HG03442 (cell line): ENCODE results near the gene EFCC1.

Source experiments
- ATAC-seq: cut with Tn5 transposase; IDR thresholded peaks from one replicate; pipeline ENCODE4 v1.9.1; 2021; ENCODE audit warnings: mild to moderate bottlenecking, moderate library complexity; ENCODE audit not compliant: unreplicated experiment

The EFCC1 gene

DNA sequence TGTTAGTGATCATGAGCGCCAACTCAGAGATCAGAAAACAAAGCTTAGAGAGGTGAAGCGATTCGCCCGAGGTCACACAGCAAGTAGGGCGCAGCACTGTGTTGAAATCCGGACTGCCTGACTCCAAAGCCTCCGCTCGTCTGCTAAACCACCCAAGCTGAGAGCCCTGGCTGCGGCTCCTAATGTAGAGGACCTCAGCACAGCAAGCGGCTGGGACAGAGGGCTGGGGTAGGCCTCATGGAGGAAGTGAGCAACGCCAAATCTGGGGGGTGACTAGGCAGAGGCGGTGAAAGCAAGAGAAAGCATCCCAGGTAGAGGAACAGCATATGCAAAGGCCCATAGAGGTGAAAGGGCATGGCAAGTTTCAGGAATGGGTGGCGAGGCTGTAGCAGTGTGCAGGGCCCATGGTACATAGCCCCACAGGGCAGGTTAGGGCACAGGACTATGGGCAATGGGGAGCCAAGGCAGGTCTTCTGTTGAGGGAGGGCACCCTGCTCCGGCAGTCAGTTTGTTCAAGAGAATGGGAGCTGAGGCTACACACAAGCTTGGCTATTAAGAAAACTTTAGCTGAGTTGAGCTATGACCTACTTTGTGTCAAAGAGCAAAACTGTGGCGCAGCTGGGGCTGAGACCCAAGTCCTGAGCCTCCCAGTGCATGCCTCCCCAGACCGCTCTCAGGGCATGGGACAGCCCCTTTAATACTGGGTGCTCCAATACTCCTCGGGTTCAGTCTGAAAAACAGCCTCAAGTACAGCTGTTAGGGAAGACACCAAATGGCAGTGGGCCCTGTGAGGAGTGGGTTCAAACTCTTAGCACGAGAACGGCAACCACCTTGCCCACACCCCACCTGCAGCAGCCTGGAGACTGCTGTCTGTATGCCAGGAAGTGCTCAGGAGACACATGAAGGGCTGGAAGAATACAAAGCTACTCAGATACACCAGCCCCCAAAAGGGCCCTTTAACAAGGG, 6.2 kb upstream of the EFCC1 start:
- ATAC-seq, result no peak

DNA sequence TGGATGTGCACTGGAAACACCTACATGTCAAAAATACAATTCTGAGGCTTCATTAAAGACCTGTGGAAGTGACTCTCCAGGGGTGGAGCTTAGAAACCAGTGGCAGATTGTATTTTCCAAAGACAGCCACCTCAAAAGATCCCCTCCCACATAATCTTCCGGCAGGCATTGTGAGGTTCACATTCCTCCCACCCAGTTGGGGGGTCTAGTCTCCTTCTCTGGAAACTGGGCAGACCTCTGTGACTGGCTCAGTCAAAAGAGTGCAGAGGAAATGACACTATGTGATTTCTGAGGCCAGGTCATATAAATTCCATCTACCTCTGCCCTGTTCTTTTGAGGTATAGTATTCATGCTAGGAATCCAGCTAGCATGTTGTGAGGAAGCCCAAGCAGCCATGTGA, 5.4 kb upstream of the EFCC1 start:
- no peak for ATAC-seq

- no peak for ATAC-seq
Observed at GRCh38 chr3:128996200-128996599, 4.9 kb upstream of the EFCC1 start.

DNA sequence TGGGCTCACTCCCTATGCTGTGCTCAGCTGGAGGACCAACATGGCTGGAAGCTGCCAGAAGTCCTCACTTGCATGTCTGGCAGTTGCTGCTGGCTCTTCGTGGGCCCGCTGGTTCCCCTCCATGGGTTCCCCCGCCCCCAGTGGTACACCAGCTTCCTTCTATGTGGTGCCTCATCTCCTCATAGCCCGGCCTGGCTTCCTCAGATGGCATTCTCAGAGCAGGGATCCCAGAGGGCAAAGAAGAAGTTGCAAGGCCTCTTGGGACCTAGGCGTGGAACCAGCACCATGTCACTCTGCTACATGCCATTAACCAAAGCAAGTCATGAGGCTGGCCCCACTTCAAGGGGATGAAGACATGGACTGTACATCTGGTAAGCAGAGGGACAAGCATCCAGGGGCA, 4.4 kb upstream of the EFCC1 start:
- no peak for ATAC-seq

DNA sequence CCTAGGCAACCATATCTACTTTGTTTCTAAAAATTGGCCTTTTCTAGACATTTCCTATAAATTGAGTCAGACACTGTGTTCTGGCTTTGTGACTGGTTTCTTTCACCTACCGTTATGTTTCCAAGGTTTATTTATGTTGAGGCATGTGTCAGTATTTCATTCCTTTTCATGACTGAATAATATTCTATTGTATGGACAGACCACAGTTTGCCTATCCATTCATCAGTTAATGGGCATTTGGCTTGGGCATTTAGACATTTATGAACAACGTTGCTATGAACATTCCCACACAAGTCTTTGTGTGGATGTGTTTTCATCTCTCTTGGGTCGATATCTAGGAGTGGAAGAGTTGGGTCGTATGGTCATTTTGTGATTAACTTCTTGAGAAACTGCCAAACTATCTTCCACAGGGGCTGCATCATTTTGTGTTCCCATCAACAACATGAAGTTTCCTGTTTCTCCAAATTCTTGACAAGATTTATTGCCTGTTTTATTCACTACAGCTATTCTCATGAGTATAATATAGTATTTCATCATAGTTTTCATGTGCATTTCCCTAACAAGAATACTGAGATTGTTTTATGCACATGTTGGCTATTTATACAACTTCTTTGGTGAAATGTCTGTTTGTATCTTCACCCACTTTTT, 3.5 kb upstream of the EFCC1 start:
- no peak for ATAC-seq

DNA sequence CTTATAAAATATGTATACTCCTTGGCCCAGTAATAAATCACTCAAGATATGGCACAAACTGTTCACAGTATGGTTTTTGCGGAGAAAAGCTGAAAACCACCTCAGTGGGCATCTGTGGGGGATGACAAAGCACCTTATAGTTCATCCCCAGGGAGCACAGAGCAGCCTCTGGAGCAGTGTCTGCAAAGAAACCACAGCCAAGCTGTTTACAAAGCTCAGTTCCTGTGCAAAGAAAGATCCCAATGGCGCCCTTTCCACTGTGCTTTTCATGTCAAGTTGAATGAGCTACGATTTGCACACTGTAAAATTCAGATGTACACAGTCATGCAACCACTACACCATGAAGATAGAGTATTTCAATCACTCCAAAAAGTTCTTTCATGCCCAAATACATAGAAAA, 2.5 kb upstream of the EFCC1 start:
- no peak for ATAC-seq

GRCh38 chr3:128999102-128999501, 2.0 kb upstream of the EFCC1 start:
- no peak for ATAC-seq

GRCh38 chr3:129000742-129001100, 383 bp upstream of the EFCC1 start:
- ATAC-seq, result no peak

DNA sequence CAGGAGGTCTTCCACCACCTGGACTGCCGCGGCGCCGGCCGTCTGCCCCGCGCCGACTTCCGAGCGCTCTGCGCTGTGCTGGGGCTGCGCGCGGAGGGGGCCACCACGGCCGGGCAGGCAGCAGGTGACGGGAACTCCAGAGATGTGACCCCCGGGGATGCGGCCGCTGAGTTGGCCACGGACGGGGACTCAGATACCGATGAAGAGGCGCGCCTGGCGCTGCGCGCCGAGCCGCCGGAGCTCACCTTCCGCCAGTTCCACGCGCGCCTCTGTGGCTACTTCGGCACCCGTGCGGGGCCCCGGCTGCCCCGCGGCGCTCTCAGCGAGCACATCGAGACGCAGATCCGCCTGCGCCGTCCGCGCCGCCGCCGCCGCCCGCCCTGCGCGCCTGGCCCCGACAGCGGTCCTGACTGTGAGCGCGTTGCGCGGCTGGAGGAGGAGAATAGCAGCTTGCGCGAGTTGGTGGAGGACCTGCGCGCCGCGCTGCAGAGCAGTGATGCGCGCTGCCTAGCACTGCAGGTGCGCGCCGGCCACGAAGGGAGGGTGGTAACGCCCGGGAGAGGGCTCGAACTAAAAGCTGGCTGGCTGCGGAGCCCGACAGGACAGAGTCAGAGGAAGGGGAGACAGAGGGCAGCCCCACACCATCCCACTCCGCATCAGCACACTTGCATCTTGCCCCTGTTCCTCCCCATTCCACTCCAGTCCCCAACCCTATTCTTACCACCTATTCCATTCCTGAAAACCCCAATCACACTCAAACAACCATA, 885 bp downstream of the EFCC1 start:
- no peak for ATAC-seq

DNA sequence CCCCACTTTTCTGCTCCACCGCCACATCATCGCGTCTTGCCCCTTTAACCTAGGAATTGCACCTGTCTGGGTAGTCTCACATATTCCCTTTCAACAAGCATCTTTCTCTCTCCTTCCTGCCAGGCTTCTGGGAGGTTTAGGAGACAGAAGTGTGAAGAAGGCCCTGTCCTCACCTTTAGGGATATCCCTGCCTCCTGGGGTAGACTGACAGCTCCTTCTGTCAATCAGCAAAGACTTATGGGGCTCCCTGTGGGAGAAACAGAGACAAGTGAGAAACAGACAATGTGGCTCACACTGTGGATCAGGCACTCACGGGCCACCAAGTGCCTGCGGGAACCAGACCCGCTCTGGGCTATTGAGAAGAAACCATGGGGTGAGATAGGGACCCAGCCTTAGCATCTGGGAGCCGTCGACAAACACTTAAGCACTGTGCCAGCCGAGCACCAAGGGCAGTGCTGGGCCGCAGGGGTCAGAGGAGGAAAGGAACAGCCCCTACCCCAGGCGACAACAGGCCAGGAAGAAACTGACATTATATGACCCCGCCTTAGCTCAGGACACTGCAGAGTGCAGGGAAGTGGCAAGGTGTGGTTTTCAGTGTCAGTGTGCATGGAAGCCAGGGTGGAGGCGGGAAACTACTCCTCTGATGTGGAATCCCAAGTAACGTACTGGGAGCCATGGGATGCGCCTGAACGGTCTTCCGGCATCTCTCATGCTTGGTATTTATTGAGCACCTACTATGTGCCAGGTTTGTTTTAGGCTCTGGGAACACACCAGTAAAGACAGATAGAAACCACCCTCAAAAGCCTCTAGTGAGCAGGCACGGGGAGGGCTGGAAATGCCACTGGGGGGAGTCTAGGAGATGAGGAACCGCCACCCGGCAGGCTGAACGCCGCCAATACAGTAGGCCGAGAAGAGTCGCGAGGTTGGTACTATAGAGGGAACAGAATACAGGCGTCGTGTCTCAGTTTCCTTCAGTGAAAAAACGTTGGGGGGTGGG, 1.8 kb downstream of the EFCC1 start:
- ATAC-seq, result no peak

DNA sequence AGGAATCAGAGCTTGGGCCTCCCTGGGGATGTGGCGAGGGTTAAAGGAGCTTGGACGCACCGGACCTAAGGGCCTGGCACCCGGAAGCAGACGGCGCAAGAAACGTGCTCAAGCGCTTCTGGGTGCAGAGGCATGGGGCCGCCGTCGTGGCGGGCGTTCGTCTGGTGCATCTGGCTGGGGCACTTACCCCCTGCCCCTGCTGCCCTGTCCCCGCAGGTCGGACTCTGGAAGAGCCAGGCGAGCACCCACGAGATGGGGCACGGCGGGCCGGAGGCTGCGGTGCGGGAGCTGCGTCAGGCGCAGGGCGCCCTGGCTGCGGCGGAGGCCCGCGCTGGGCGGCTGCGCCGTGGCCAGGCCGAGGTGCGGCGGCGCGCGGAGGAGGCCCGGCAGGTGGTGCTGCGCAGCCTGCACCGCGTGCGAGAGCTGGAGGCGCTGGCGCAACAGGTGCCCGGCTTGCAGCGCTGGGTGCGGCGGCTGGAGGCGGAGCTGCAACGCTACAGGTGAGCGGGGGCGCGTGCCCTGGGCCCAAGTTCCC, 2.5 kb downstream of the EFCC1 start:
- ATAC-seq, result no peak

GRCh38 chr3:129004639-129005295, 3.7 kb downstream of the EFCC1 start:
- ATAC-seq, result no peak

DNA sequence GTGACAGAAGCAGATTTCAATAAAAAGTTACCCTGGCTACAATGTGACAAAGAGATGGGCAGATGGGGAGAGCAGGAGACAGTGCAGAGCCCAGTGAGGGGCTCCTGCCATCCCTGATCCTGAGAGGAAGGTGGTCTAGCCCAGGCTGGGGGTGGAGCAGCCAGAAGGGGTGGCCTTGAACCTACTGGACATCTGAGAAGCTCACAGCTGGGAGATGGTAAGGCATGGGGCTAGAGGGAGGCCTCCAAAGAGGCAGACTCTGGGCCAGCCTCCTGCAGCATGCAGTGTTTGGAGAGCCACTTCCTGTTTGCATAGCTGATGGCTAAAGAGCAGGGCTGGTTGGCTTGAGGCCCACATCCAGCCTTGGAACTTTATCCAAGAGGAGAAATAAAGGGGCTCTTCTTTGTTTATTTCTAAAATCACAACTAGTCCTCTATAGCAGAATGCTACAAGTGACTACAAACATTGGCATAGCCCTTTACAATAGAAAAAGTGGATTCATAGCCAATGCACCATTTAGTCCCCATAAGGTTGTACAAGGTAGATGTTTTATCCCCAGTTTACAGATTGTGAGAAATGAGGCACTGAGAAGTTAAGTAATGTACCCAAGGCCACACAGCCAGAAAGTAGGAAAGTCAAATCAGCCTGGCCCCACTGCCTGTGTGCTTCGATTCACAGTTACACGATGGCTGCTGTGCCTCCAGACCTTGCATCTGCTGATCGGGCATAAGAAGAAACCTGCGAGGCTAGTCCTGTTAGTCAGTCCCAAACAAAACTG, 4.6 kb downstream of the EFCC1 start:
- ATAC-seq, result no peak

GRCh38 chr3:129006864-129007263, 5.8 kb downstream of the EFCC1 start:
- no peak for ATAC-seq

- ATAC-seq, result no peak
Observed at GRCh38 chr3:129007792-129008191, 6.7 kb downstream of the EFCC1 start.

GRCh38 chr3:129009266-129009665, 8.2 kb downstream of the EFCC1 start:
- no peak for ATAC-seq

GRCh38 chr3:129010310-129010956, 9.3 kb downstream of the EFCC1 start:
- ATAC-seq, result no peak

GRCh38 chr3:129013491-129013891, 12.4 kb downstream of the EFCC1 start:
- no peak for ATAC-seq
